ENCODE measurements around the gene CARD11.
A peak's percentile ranks its signal among the peaks of the same experiment; 100 is the strongest.

Gene CARD11

DNA sequence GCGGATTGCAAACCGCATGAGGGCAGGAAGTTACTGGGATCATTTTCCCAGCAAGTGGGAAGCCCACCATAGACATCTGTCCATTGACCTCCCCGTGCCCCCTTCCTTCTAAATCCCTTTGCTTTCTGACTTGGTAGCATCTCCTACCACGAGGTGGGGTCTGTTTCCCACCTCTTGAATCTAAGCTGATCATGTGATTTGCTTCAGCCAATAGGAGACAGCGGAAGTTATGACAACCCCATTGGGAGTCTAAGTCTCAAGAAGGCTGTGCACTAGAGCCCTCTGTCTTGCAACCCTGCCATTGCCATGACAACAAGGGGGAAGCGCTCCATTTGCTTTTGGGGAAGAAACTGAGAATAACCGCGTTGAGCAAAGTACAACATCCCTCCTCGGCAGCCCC lies 39.2 kb upstream of the CARD11 start:
- H3K9me2 ChIP-seq (replicated peaks; ENCODE audit: low read depth, low read length): no peaks in the 10 kb centered on the region
- TF ChIP-seq, protein P1, sequence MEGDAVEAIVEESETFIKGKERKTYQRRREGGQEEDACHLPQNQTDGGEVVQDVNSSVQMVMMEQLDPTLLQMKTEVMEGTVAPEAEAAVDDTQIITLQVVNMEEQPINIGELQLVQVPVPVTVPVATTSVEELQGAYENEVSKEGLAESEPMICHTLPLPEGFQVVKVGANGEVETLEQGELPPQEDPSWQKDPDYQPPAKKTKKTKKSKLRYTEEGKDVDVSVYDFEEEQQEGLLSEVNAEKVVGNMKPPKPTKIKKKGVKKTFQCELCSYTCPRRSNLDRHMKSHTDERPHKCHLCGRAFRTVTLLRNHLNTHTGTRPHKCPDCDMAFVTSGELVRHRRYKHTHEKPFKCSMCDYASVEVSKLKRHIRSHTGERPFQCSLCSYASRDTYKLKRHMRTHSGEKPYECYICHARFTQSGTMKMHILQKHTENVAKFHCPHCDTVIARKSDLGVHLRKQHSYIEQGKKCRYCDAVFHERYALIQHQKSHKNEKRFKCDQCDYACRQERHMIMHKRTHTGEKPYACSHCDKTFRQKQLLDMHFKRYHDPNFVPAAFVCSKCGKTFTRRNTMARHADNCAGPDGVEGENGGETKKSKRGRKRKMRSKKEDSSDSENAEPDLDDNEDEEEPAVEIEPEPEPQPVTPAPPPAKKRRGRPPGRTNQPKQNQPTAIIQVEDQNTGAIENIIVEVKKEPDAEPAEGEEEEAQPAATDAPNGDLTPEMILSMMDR (conservative IDR thresholded peaks at IDR 0.05; ENCODE audit: low read length): peak; percentile 46
- TF ChIP-seq EZH2phosphoT487 (IDR thresholded peaks at IDR 0.05; ENCODE audit: borderline replicate concordance): no peak
- H4K20me1 ChIP-seq (ENCODE audit: insufficient read depth, low read length, poor library complexity, severe bottlenecking): no peaks in the 10 kb centered on the region
- no peaks in the 10 kb centered on the region for H3K36me3 ChIP-seq (ENCODE audit: insufficient read depth, low read length)
- no peaks in the 10 kb centered on the region for H3K79me2 ChIP-seq (ENCODE audit: insufficient read depth, low read length)
- no peaks in the 10 kb centered on the region for H3F3A ChIP-seq (ENCODE audit: low read depth)
- no peak overlapping the region for H2AFZ ChIP-seq (ENCODE audit: low read length)
- no peak overlapping the region for H3K4me3 ChIP-seq (ENCODE audit: low read length, poor library complexity, severe bottlenecking)
- H3K4me2 ChIP-seq (ENCODE audit: low read depth, low read length, poor library complexity, severe bottlenecking): no peak overlapping the region
- H3K27me3 ChIP-seq (ENCODE audit: insufficient read depth, low read length, poor library complexity, severe bottlenecking): no peaks in the 10 kb centered on the region
- H3K4me1 ChIP-seq (ENCODE audit: insufficient read depth, low read length, poor library complexity, severe bottlenecking): peaks cover 10% of the 10 kb centered on the region
- no peak overlapping the region for H3K9ac ChIP-seq (ENCODE audit: low read depth, low read length, poor library complexity, severe bottlenecking)
- no peaks in the 10 kb centered on the region for H3K9me3 ChIP-seq (ENCODE audit: insufficient read depth, low read depth, low read length)

DNA sequence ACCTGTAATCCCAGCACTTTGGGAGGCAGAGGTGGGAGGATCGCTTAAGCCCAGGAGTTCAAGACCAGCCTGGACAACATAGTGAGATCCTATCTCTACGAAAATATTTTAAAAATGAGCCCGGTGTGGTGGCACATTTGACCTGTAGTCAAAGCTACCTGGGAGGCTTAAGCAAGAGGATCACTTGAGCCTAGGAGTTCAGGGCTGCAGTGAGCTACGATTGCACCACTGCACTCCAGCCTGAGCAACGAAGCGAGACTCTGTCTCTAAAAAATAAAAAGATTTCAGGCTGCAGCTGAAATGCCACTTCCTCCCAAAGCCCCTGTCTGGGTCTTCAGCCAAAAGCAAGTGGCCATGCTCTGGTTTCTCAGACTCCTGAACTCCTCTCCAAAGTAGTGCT lies 38.7 kb upstream of the CARD11 start:
- Histone ChIP-seq H3K9me3 (ENCODE audit: insufficient read depth, low read depth, low read length) (no peaks in the 10 kb centered on the region), H3K9me2 (replicated peaks; ENCODE audit: low read depth, low read length) (no peaks in the 10 kb centered on the region), H3F3A (ENCODE audit: low read depth) (no peaks in the 10 kb centered on the region), H2AFZ (ENCODE audit: low read length) (no peak overlapping the region), H3K9ac (ENCODE audit: low read depth, low read length, poor library complexity, severe bottlenecking) (no peak overlapping the region), H3K4me1 (ENCODE audit: insufficient read depth, low read length, poor library complexity, severe bottlenecking) (peaks cover 10% of the 10 kb centered on the region), H3K27me3 (ENCODE audit: insufficient read depth, low read length, poor library complexity, severe bottlenecking) (no peaks in the 10 kb centered on the region), H3K4me2 (ENCODE audit: low read depth, low read length, poor library complexity, severe bottlenecking) (no peak overlapping the region), H3K36me3 (ENCODE audit: insufficient read depth, low read length) (no peaks in the 10 kb centered on the region), H3K4me3 (ENCODE audit: low read length, poor library complexity, severe bottlenecking) (no peak overlapping the region), H3K79me2 (ENCODE audit: insufficient read depth, low read length) (no peaks in the 10 kb centered on the region), H4K20me1 (ENCODE audit: insufficient read depth, low read length, poor library complexity, severe bottlenecking) (no peaks in the 10 kb centered on the region)
- no peak for TF ChIP-seq EZH2phosphoT487 (IDR thresholded peaks at IDR 0.05; ENCODE audit: borderline replicate concordance)
- TF ChIP-seq, protein P1 (conservative IDR thresholded peaks at IDR 0.05; ENCODE audit: low read length): no peak

DNA sequence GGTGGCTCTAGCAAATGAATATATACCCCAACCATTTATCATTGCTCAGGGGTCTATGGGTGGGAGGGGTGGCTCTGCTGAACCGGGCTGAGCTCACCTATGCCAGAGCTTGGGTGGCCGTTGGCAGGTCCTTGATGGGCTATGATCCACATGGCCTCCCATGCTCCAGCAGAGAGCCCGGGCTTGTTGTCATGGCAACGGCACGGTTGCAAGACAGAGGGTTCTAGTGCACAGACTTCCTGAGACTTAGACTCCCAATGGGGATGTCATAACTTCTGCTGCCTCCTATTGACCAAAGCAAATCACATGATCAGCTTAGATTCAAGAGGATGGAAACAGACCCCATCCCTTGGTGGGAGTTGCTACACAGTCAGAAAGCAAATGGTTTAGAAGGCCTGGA lies 36.4 kb upstream of the CARD11 start:
- no peaks in the 10 kb centered on the region for H3K79me2 ChIP-seq (ENCODE audit: insufficient read depth, low read length)
- H3K36me3 ChIP-seq (ENCODE audit: insufficient read depth, low read length): no peaks in the 10 kb centered on the region
- H3K4me3 ChIP-seq (ENCODE audit: low read length, poor library complexity, severe bottlenecking): no peak overlapping the region
- H3K9me3 ChIP-seq (ENCODE audit: insufficient read depth, low read depth, low read length): no peaks in the 10 kb centered on the region
- H3K9ac ChIP-seq (ENCODE audit: low read depth, low read length, poor library complexity, severe bottlenecking): no peak overlapping the region
- no peak overlapping the region for H3K4me2 ChIP-seq (ENCODE audit: low read depth, low read length, poor library complexity, severe bottlenecking)
- H3K9me2 ChIP-seq (replicated peaks; ENCODE audit: low read depth, low read length): no peaks in the 10 kb centered on the region
- H4K20me1 ChIP-seq (ENCODE audit: insufficient read depth, low read length, poor library complexity, severe bottlenecking): no peaks in the 10 kb centered on the region
- no peak for TF ChIP-seq EZH2phosphoT487 (IDR thresholded peaks at IDR 0.05; ENCODE audit: borderline replicate concordance)
- TF ChIP-seq, protein P1 (conservative IDR thresholded peaks at IDR 0.05; ENCODE audit: low read length): no peak
- H3K4me1 ChIP-seq (ENCODE audit: insufficient read depth, low read length, poor library complexity, severe bottlenecking): peaks cover 10% of the 10 kb centered on the region
- no peak overlapping the region for H2AFZ ChIP-seq (ENCODE audit: low read length)
- no peaks in the 10 kb centered on the region for H3F3A ChIP-seq (ENCODE audit: low read depth)
- no peaks in the 10 kb centered on the region for H3K27me3 ChIP-seq (ENCODE audit: insufficient read depth, low read length, poor library complexity, severe bottlenecking)
